ENCODE results near the gene TRAK1.

- TF ChIP-seq, protein P1, sequence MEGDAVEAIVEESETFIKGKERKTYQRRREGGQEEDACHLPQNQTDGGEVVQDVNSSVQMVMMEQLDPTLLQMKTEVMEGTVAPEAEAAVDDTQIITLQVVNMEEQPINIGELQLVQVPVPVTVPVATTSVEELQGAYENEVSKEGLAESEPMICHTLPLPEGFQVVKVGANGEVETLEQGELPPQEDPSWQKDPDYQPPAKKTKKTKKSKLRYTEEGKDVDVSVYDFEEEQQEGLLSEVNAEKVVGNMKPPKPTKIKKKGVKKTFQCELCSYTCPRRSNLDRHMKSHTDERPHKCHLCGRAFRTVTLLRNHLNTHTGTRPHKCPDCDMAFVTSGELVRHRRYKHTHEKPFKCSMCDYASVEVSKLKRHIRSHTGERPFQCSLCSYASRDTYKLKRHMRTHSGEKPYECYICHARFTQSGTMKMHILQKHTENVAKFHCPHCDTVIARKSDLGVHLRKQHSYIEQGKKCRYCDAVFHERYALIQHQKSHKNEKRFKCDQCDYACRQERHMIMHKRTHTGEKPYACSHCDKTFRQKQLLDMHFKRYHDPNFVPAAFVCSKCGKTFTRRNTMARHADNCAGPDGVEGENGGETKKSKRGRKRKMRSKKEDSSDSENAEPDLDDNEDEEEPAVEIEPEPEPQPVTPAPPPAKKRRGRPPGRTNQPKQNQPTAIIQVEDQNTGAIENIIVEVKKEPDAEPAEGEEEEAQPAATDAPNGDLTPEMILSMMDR (IDR thresholded peaks at IDR 0.05): no peak
- TF ChIP-seq POLR2A (IDR thresholded peaks at IDR 0.05) (no peak), EP300 (IDR thresholded peaks at IDR 0.05) (no peak), POLR2AphosphoS5 (IDR thresholded peaks at IDR 0.05) (no peak)
These were observed 180.6 kb downstream of the TRAK1 start for GRCh38 chr3:42271786-42272185.
